ENCODE data around the gene PARD3B. TPM values are rescaled to one million over a fixed set of nuclear protein-coding genes. Genes with fewer than 3 reads are reported as not detected.

The PARD3B gene
- total and polyA plus RNA-seq, 2 donors (not counting 1 experiment from before 2014, with no cell fraction given): 7.4 to 20.6 TPM

- TF ChIP-seq EZH2 (IDR thresholded peaks at IDR 0.05; ENCODE audit: low read length, missing control alignments): no peak
- TF ChIP-seq, protein P1, sequence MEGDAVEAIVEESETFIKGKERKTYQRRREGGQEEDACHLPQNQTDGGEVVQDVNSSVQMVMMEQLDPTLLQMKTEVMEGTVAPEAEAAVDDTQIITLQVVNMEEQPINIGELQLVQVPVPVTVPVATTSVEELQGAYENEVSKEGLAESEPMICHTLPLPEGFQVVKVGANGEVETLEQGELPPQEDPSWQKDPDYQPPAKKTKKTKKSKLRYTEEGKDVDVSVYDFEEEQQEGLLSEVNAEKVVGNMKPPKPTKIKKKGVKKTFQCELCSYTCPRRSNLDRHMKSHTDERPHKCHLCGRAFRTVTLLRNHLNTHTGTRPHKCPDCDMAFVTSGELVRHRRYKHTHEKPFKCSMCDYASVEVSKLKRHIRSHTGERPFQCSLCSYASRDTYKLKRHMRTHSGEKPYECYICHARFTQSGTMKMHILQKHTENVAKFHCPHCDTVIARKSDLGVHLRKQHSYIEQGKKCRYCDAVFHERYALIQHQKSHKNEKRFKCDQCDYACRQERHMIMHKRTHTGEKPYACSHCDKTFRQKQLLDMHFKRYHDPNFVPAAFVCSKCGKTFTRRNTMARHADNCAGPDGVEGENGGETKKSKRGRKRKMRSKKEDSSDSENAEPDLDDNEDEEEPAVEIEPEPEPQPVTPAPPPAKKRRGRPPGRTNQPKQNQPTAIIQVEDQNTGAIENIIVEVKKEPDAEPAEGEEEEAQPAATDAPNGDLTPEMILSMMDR (conservative IDR thresholded peaks at IDR 0.05 in 1 of 2, IDR thresholded peaks at IDR 0.05 in 1 of 2; ENCODE audit: low read depth in 1 of 2, low read length in 2 of 2): no peak
- Histone ChIP-seq H3K27ac (ENCODE audit: insufficient read depth, low read length) (no peak overlapping the region), H3K9me3 (ENCODE audit: control insufficient read depth, insufficient read depth, low read depth, low read length) (no peaks in the 10 kb centered on the region), H3K9ac (ENCODE audit: insufficient read depth, low read length) (no peak overlapping the region), H3K36me3 (ENCODE audit: control insufficient read depth, insufficient read depth, low read length) (no peaks in the 10 kb centered on the region), H4K20me1 (ENCODE audit: control insufficient read depth, extremely low read depth, insufficient read depth, low read length) (no peaks in the 10 kb centered on the region), H3K27me3 (ENCODE audit: control insufficient read depth, insufficient read depth, low read length) (no peaks in the 10 kb centered on the region), H3K4me3 (replicated peaks in 1 of 4; ENCODE audit: control extremely low read depth in 1 of 4, insufficient read depth in 1 of 4, low read depth in 3 of 4, low read length in 4 of 4) (no peak overlapping the region), H3K4me1 (ENCODE audit: control insufficient read depth, extremely low read depth, insufficient read depth, low read length) (no peaks in the 10 kb centered on the region), H2AFZ (ENCODE audit: low read length) (no peak overlapping the region), H3K79me2 (ENCODE audit: control insufficient read depth, insufficient read depth, low read length) (no peaks in the 10 kb centered on the region), H3K4me2 (ENCODE audit: extremely low read depth, insufficient read depth, low read length) (no peak overlapping the region)
- no peak for DNase-seq (ENCODE audit: low read depth in 2 of 2)
These were observed 816.7 kb downstream of the PARD3B start for GRCh38 chr2:205361970-205362369.

GRCh38 chr2:205364261-205364660, 819.0 kb downstream of the PARD3B start:
- Histone ChIP-seq H3K79me2 (ENCODE audit: control insufficient read depth, insufficient read depth, low read length) (no peaks in the 10 kb centered on the region), H3K27me3 (ENCODE audit: control insufficient read depth, insufficient read depth, low read length) (no peaks in the 10 kb centered on the region), H3K4me3 (replicated peaks in 1 of 4; ENCODE audit: control extremely low read depth in 1 of 4, insufficient read depth in 1 of 4, low read depth in 3 of 4, low read length in 4 of 4) (no peak overlapping the region), H3K4me1 (ENCODE audit: control insufficient read depth, extremely low read depth, insufficient read depth, low read length) (no peaks in the 10 kb centered on the region), H3K4me2 (ENCODE audit: extremely low read depth, insufficient read depth, low read length) (no peak overlapping the region), H3K27ac (ENCODE audit: insufficient read depth, low read length) (no peak overlapping the region), H3K9ac (ENCODE audit: insufficient read depth, low read length) (no peak overlapping the region), H3K9me3 (ENCODE audit: control insufficient read depth, insufficient read depth, low read depth, low read length) (no peaks in the 10 kb centered on the region), H4K20me1 (ENCODE audit: control insufficient read depth, extremely low read depth, insufficient read depth, low read length) (no peaks in the 10 kb centered on the region), H3K36me3 (ENCODE audit: control insufficient read depth, insufficient read depth, low read length) (no peaks in the 10 kb centered on the region), H2AFZ (ENCODE audit: low read length) (no peak overlapping the region)
- TF ChIP-seq EZH2 (IDR thresholded peaks at IDR 0.05; ENCODE audit: low read length, missing control alignments): no peak
- TF ChIP-seq, protein P1 (conservative IDR thresholded peaks at IDR 0.05 in 1 of 2, IDR thresholded peaks at IDR 0.05 in 1 of 2; ENCODE audit: low read depth in 1 of 2, low read length in 2 of 2): no peak
- no peak for DNase-seq (ENCODE audit: low read depth in 2 of 2)

GRCh38 chr2:205366336-205367060, 821.2 kb downstream of the PARD3B start:
- Histone ChIP-seq H3K4me3 (replicated peaks in 1 of 4; ENCODE audit: control extremely low read depth in 1 of 4, insufficient read depth in 1 of 4, low read depth in 3 of 4, low read length in 4 of 4) (no peak overlapping the region), H3K27me3 (ENCODE audit: control insufficient read depth, insufficient read depth, low read length) (no peaks in the 10 kb centered on the region), H2AFZ (ENCODE audit: low read length) (no peak overlapping the region), H3K27ac (ENCODE audit: insufficient read depth, low read length) (no peak overlapping the region), H3K79me2 (ENCODE audit: control insufficient read depth, insufficient read depth, low read length) (no peaks in the 10 kb centered on the region), H3K4me2 (ENCODE audit: extremely low read depth, insufficient read depth, low read length) (no peak overlapping the region), H3K36me3 (ENCODE audit: control insufficient read depth, insufficient read depth, low read length) (no peaks in the 10 kb centered on the region), H3K9ac (ENCODE audit: insufficient read depth, low read length) (no peak overlapping the region), H4K20me1 (ENCODE audit: control insufficient read depth, extremely low read depth, insufficient read depth, low read length) (no peaks in the 10 kb centered on the region), H3K9me3 (ENCODE audit: control insufficient read depth, insufficient read depth, low read depth, low read length) (no peaks in the 10 kb centered on the region), H3K4me1 (ENCODE audit: control insufficient read depth, extremely low read depth, insufficient read depth, low read length) (no peaks in the 10 kb centered on the region)
- TF ChIP-seq EZH2 (IDR thresholded peaks at IDR 0.05; ENCODE audit: low read length, missing control alignments): no peak
- TF ChIP-seq, protein P1 (conservative IDR thresholded peaks at IDR 0.05 in 1 of 2, IDR thresholded peaks at IDR 0.05 in 1 of 2; ENCODE audit: low read depth in 1 of 2, low read length in 2 of 2): no peak
- DNase-seq (ENCODE audit: low read depth in 2 of 2): peak in 1 of 2 donors; percentile 18

Measured in fibroblast of lung (primary cell).